Stimulated activated CD8-positive, alpha-beta memory T cell treated with anti-CD3 and anti-CD28 coated beads, Interleukin-12 subunit alpha, Interleukin-12 subunit beta, amount 100 ng/mL, for 24 hours (primary cell): ENCODE data around the gene RSPO4.

Experiments
- DNase-seq: peaks from one replicate; pipeline ENCODE4 v3.0.0-alpha.2; 2020; ENCODE audit errors: extremely low read depth

The RSPO4 gene

DNA sequence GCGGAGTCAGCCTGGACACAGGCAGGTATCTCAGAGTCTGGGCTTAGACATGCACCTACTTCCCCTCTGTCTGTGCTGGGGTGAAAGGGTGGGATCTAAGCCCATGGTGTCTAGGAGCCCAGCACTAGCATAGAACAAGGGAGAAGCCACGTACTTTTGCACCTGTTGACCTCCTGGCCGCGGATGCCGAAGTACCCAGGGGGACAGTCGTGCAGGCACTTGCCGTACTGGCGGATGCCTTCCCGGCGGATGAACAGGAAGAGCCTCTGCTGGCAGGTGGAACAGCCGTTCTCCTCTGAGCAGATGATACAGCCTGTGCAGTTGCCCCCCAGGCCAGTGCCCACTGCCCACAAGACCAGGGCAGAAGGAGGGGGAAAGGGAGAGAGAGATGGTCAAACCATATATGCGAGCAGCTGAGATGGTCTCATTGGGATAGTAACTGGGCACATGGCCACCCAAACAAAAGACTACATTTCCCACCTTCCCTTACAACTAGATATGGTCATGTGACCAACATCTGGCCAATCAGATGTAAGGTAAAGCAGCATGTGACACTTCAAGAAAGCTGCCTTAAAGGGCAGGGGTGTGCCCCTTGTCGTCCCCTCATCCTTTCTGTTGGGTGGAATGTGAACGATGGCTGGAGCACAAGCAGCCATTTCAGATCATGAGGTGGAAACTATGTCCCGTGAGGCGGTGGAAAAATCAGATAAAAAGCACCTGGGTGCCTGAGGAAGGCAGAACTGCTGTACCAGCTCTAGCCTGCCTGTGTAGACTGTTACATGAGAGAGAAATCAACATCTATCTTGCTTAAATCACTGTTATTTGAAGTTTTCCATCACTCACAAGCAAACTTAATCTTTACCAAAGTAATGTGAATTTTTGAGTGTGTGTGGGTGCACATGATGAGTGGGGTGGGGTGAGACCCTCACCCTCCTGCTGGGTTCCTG lies 34.0 kb downstream of the RSPO4 start:
- DNase-seq, result no peak

DNA sequence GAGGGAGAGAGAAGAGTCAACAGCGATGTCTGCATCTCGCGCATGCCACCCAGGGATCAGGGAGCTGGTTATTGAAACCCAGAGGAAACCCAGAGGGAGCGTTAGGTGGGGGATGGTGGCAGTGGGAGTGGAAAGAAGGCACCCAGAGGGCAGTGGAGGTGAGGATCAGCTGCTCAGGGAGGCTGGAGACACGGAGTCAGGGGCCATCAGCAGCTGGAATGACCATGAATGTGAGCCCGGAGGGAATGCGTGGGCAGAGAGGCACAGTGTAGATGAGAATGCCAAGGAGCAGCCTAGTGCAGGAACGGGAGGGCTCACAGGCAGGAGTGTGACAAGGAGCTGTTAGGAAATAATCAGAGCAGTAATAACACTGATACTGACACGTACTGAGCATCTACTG lies 36.2 kb downstream of the RSPO4 start:
- DNase-seq, result no peak

DNA sequence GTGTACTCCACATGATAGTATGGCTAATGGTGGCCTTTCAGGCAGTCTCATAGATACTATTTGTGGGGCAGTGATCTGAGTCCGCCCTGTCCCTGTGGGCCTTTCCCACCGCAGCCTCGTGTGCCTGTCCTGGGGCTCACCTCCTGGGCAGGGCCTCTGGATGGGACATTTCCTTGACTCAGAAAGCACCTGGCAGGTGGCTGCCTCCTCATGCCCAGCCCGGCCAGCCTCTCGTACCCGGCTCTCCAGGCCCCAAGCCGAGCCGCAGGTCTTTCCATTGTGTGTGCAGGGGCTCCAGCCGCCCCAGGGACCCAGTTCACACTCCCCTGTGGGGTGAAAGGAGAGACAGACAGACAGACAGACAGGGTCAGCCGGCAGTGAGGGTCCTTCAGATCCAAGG lies 38.3 kb downstream of the RSPO4 start:
- no peak for DNase-seq

DNA sequence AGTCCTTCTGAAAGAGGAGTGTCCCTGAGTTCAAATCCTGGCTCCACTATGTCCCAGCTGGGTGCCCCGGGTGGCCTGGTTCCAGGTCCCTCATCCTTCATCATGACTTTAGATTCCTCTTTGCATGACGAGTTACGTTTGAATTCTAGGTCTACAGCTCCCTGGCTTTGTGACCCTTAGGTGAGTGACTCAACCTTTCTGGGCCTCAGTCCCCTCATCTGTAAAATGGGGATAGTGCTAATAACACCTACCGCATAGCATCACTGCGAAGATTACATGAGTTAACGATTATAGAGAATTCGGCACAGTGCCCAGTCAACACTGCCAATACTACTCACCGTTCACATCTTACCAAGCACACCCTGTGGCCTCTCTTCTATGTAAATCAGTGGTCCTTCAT lies 39.4 kb downstream of the RSPO4 start:
- DNase-seq, result no peak

GRCh38 chr20:962223-962622 lies 39.9 kb downstream of the RSPO4 start:
- no peak for DNase-seq

DNA sequence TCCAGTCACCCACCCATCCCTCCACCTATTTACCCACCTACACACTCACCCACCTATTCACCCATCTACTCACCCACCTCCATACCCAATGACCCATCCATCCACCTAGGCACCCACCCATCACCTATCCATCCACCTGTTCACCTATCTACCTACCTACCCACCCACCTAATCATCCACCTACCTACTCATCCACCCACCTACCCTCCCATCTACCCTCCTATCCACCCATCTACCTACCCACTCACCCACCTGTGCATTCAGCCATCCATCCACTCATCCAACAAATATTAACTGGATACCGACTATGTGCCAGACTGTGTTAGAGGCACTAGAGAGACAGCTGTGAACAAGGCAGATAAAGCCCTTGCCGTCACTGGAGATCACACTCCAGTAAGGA lies 40.3 kb downstream of the RSPO4 start:
- no peak for DNase-seq

- DNase-seq, result no peak
Observed at GRCh38 chr20:959996-960615, 42.0 kb downstream of the RSPO4 start.

GRCh38 chr20:958936-959815 lies 42.9 kb downstream of the RSPO4 start:
- DNase-seq, result no peak

DNA sequence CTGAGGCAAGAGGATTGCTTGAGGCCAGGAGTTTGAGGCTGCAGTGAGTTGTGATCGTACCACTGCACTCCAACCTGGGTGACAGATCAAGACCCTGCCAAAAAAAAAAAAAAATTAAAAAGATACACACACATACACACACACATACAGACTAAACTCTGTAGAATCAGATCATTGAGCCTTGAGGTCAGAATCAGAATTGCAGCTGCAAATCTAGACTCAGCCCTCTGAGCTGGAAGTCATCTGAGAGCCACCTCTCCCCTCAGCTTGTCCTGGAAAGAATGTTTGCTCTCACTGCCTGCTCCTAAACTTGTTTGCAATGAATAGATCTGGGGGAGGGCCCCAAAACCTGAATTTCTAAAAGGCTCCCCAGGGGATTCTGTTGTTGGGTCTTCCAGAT lies 44.6 kb downstream of the RSPO4 start:
- no peak for DNase-seq

DNA sequence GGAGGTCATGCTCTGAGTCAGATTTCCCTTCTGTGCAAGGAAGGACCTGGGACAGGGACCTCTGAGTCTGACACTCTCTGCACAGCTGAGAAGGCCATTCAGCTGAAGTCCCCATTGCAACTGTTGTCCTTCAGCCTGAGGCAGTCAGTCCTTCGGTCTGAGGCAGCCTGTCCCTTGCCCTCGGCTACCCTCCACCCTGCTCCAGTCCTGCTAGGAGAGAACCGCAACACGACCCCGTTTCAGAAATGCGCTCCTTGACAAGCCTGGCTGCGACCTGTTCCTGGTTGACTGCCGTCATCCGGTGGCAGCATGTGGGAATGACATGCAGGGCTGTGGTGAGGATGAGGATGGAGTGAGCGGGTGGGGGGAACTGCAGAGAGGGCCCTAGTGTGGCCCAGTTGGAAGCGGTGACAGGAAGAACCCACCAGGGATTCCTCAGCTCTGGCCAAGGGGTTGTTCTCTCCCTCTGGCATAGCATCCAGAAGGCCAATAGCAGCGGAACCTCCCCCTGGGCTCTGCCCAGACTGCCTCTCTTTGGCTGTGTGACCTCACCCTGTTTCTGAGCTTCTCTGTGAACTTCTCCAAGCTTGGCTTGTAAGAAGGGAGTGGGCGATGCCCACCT lies 45.7 kb downstream of the RSPO4 start:
- DNase-seq, result peak; percentile 14

- no peak for DNase-seq
Observed at GRCh38 chr20:955656-956055, 46.5 kb downstream of the RSPO4 start.

DNA sequence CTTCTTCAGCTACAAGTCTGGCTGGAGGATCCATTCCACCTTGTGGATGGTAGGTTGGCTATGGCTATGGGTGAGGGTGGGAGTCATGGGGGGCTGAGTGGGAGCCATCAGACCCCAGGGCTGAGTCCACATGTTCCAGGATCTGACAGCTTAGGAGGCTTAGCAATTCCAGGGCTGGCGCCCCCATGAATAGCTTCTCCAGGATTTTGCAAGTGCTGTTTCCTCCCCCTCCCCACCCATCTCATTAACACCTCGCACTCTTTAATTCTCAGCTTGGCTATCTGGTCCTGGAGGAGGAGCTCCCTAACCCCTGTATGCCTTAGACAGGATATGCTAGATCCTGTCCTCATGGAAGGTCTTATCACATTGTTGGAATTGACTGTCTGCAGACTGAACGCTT lies 47.0 kb downstream of the RSPO4 start:
- no peak for DNase-seq

GRCh38 chr20:953742-954141 lies 48.4 kb downstream of the RSPO4 start:
- no peak for DNase-seq

GRCh38 chr20:952196-952795 lies 49.8 kb downstream of the RSPO4 start:
- no peak for DNase-seq

GRCh38 chr20:951384-952169 lies 50.5 kb downstream of the RSPO4 start:
- DNase-seq, result no peak

- no peak for DNase-seq
Observed at GRCh38 chr20:949717-950116, 52.4 kb downstream of the RSPO4 start.

- no peak for DNase-seq
Observed at GRCh38 chr20:946826-947225, 55.3 kb downstream of the RSPO4 start.

DNA sequence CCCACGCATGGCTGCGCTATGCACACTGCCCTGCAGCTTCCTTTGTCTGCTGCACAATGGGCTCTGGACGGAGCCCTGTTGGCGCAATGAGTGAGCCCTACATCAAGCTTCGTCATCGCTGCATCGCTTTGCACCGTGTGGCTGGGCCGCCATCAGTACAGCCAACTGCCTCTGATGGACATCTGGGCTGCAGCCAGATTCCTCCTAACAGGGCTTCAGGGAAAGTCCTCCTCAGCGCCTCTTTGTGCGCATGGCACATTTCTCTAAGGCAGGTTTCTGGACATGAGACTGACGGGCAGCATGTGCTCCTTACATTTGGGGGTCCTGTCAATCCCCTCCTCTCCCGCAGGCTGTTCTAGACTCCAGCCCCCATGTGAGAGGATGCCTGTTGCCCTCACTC lies 56.3 kb downstream of the RSPO4 start:
- DNase-seq, result no peak

- no peak for DNase-seq
Observed at GRCh38 chr20:944774-945410, 57.2 kb downstream of the RSPO4 start.

DNA sequence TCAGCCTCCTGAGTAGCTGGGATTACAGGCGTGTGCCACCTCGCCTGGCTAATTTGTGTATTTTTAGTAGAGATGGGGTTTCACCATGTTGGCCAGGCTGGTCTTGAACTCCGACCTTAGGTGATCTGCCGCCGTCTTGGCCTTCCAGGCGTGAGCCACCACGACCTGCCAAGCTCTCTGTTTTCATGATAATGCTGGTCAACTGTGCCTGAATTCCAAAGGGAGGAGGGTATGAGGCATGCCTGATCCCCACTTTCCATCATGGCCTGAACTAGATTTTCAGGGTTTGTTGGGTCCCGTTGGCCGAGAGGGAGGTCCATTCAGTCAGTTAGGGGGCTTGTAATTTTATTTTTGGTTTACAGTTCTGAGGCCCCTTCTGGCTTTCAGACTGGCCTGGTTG lies 58.0 kb downstream of the RSPO4 start:
- DNase-seq, result no peak
